DMS79 (cell line): ENCODE results near the gene SUCO.
"Not testable (repeated sequence)": the region's sequence is repeated elsewhere in the genome, so short reads cannot be mapped to it uniquely, and the experiment has no call there.

ENCODE experiments used
- DNase-seq: peaks from one replicate; lab custom pipeline; 2025; lab: John Stamatoyannopoulos, UW

Gene SUCO

GRCh38 chr1:172566196-172566997 is 33.4 kb downstream of the SUCO start:
- no peak for DNase-seq

GRCh38 chr1:172567720-172568119 is 34.8 kb downstream of the SUCO start:
- no peak for DNase-seq

DNA sequence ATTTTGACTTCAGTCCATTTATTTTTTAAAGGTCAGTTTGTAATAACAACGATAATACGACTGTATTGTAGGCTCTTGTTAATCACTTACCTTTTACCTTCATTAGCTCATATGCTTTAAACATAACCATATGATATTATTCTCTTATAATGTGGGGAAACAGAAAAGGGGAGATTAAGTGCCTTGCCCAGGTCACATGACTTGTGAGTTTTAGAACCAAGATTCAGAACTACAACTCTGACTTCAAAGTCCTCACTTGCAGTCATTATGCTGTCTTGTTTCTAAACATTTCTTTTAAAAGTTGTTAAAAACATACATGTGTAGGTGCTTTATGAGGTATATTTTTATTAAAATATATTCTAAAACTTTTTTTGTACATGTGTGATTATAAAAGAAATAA is 41.1 kb downstream of the SUCO start:
- DNase-seq = no peak

- DNase-seq = no peak
These were observed 45.6 kb downstream of the SUCO start for GRCh38 chr1:172578586-172578985.

DNA sequence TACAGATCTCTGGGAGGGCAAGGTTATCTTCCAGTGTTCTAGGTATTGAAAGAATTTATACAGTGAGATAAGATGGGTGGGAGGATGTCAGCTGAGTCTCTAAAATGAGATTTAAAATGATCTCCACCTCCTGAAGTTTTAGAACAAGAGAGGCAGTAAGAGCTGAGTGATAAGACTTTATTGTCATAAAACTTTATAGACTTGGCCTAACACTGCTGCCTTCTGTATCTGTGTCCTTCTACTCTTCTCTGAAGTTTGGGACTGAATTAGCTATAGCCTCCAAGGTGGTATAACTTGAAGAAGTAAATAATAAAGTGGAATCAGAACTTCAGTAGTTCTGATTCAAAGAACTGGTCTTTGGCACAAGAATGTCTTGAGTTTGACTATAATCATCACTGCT is 48.3 kb downstream of the SUCO start:
- no peak for DNase-seq

DNA sequence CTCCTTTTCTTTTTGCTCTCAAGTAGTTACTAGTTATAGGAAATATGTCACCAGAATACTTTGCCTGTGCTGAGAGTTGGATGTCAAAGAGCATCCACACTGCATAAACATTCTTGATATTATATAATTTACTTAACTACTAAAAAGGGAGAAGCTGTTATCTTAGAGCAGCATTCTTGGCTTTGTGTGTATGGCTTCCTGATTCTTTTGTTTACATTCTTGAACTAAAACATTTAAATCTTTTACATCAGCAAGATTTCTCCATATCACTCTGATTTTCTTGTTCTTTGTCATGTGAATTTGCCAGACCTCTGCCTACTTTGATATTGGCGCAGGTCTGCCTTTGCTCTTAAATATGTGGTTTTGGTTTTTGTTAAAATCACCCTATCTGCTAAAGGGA is 48.8 kb downstream of the SUCO start:
- no peak for DNase-seq

DNA sequence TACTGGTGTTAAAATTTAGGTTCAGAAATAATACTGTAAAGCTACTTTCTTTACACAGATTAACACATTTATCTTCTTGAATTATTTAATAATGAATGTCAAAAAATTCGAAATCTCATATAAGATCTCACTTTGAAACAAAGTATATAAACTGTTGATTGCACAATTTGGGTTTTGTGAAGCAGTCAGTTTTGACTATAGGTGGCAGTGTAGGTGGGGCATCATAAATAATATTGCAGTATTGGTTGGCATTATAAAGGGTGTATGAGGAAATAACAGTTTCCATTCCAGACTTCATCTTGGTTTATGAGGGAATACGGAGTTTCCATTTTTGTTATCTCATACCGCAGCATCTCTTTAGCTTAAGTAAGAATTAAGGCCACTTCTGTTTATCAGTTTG is 49.9 kb downstream of the SUCO start:
- DNase-seq = no peak

- DNase-seq = no peak
These were observed 52.4 kb downstream of the SUCO start for GRCh38 chr1:172585348-172585747.

- DNase-seq = no peak
These were observed 52.9 kb downstream of the SUCO start for GRCh38 chr1:172585861-172586260.

GRCh38 chr1:172588296-172589291 is 55.6 kb downstream of the SUCO start:
- no peak for DNase-seq

DNA sequence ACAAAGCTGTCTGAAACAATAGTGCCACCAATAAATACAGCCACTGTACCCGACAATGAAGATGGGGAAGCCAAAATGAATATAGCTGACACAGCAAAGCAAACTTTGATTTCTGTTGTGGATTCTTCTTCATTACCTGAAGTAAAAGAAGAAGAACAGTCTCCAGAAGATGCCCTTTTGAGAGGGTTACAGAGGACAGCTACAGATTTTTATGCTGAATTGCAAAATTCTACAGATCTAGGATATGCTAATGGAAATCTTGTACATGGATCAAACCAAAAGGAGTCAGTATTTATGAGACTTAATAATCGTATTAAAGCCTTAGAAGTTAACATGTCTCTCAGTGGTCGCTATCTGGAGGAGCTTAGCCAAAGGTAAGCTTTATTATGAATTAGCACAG is 56.6 kb downstream of the SUCO start:
- DNase-seq = no peak

GRCh38 chr1:172591429-172591828 is 58.5 kb downstream of the SUCO start:
- DNase-seq = not testable (repeated sequence)

GRCh38 chr1:172595066-172595465 is 62.1 kb downstream of the SUCO start:
- not testable (repeated sequence) for DNase-seq

- DNase-seq = not testable (repeated sequence)
These were observed 63.8 kb downstream of the SUCO start for GRCh38 chr1:172596782-172597181.

DNA sequence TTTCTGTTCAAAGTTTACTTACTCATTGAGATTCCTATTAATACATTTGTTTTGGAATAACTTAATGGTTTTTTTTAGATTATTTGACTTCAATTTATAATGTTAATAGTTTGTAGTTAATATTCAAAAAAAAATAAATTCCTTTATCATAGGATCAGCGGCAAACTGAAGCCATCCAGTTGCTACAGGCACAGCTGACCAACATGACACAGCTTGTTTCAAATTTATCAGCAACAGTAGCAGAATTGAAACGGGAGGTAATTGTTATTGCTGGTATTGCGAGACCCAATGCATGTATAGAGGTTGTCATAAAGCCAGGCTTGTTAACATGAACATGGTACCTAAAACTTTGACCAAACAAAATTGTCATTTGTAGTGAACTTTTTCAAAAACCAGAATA is 67.0 kb downstream of the SUCO start:
- no peak for DNase-seq

DNA sequence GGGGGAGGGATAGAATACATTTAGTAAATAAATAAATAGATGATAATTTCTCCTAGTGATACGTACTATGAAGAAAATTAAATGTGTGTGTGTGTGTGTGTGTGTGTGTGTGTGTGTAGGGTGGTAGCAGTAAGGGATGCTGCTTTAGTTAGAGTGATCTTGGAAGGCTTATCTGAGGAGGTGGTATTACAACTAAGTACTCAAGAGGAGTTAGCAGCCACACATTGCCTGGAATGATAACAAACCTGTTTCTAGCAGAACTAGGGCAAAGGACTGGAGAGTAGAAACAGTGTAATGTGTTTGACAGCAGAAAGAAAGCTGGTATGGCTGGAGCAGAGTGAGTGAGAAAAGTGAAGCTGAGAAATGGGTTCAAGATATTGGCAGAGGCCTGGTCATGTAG is 67.7 kb downstream of the SUCO start:
- DNase-seq = no peak

DNA sequence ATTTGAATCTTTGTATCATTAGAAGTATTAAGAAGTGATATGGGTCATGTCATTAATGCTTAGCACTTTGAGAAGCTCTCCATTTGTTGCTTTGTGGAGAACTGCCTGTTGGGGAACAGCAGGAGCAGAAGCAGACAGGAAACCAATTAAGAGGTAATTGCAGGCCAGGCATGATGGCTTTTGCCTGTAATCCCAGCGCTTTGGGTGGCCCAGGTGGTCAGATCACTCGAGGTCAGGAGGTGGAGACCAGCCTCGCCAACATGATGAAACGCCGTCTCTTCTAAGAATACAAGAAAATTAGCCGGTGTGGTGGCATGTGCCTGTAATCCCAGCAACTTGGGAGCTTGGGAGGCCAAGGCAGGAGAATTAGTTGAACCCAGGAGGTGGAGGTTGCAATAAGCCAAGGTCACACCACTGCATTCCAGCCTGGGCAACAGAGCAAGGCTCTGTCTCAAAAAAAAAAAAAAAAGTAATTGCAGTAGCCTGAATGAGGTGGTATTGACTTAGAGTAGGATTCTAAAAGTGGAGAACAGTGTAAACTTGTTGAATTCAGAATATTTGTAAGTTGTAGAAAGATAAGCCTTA is 68.2 kb downstream of the SUCO start:
- no peak for DNase-seq

DNA sequence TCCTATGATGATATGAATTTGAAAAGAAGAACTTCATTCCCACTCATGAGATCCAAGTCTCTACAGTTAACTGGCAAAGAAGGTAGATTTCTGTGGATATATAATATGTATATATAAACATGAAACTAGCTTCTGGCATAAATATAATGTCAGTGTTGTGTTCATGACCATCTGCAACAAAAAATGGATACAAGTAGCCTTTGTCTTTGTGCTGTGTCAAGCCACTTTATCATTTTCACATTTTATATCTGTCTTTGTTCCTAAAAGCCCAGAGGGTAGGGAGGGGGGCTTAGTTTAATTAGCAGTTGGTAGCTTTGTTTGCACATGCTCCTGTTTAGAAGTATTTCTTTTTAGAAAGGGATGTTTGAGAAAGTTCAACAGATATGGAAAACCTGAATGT is 69.8 kb downstream of the SUCO start:
- no peak for DNase-seq

DNA sequence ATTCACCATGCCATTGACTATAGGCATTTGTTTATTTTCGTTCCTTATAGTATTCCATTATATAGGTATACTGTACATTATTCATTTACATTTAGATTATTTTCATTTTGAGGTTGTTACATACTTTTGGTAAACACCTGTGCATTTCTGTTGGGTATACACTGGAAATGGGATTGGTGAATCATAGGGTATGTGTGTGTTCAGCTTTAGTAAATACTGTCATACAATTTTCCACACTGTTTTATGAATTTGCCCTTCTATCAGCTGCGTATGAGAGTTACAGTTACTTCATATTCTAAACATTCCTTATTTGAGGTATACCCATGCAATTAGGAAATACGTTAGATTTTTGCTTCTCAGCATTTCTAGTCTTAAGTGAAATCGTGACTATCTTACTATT is 70.9 kb downstream of the SUCO start:
- DNase-seq = no peak

DNA sequence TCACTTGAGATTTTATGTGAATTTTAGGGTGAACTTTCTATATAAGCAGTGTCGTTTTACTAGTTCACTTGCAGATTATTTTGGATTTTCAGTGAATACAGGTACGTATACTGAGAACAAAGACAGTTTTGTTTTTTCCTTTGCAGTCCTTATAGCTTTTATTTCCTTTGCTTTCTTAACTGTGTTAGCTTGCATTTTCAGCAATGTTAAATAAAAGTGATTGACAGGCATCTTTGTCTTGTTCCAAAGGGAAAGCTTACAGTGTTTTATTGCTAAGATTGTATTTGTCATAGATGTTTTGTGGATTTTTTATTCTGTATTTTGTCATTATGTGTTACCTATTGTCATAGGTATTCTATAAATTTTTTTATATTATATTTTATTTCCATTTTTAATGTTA is 72.7 kb downstream of the SUCO start:
- no peak for DNase-seq

- no peak for DNase-seq
These were observed 74.2 kb downstream of the SUCO start for GRCh38 chr1:172607145-172607544.

DNA sequence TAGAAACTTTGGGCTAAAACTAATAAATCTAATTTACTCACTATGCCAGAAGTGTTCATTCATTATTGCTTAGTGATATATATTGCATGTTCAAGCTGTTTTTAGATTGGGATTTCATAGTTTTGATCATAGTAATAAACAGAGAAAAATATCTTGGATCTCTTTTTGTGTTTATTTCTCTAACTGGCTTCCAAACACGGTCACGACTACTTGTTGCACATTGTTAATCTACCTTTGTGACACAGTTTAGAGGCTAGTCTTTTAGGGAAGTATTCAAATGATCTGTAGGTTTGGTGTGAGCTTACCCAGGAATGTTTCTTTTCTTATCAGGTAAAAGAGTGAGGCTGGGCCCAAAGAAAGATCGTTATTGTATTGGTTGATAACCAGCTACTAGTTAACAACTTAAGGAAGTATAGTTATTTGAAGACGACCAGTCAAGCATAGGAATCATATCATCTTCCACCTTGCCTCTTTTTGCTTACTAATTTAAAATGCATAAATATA is 75.2 kb downstream of the SUCO start:
- DNase-seq = no peak
